ENCODE results near the gene CDK5RAP2.

GRCh38 chr9:120345379-120345778 is 234.6 kb downstream of the CDK5RAP2 start:
- TF ChIP-seq CTCF (IDR thresholded peaks at IDR 0.05; ENCODE audit: borderline replicate concordance, extremely low read depth, low read length, poor library complexity, severe bottlenecking), result no peak
- TF ChIP-seq EZH2 (IDR thresholded peaks at IDR 0.05; ENCODE audit: borderline replicate concordance, low read depth, low read length, severe bottlenecking), result no peak
